22Rv1 (cell line): Measurements from ENCODE around the gene RUVBL1.

ENCODE experiments used
- ZFX ChIP-seq: fragments of 450-650 bp; IDR thresholded peaks from 2 replicates; pipeline ENCODE4 v1.6.1; 2017; ENCODE audit warnings: antibody characterized with exemption, borderline replicate concordance
- TF ChIP-seq, protein P1 (sequence below): fragments of 450-650 bp; IDR thresholded peaks from 2 replicates; pipeline ENCODE4 v1.5.1; 2017; ENCODE audit warnings: mild to moderate bottlenecking

DNA sequence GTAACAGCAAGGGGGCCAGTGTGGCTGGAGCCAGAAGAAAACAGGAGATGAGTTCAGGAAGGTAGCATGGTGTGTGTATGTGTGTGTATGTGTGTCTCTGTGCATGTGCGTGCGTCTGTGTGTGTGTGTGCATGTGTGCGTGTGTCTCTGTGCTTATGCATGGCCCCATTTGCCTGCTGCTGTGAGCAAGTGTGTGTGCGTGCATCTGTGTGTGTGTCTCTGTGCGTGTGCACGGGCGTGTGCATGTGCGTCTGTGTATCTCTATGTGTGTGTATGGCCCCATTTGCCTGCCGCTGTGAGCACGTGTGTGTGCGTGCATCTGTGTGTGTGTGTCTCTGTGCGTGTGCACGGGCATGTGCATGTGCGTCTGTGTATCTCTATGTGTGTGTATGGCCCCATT is 22.6 kb upstream of the RUVBL1 start:
- TF ChIP-seq, protein P1, sequence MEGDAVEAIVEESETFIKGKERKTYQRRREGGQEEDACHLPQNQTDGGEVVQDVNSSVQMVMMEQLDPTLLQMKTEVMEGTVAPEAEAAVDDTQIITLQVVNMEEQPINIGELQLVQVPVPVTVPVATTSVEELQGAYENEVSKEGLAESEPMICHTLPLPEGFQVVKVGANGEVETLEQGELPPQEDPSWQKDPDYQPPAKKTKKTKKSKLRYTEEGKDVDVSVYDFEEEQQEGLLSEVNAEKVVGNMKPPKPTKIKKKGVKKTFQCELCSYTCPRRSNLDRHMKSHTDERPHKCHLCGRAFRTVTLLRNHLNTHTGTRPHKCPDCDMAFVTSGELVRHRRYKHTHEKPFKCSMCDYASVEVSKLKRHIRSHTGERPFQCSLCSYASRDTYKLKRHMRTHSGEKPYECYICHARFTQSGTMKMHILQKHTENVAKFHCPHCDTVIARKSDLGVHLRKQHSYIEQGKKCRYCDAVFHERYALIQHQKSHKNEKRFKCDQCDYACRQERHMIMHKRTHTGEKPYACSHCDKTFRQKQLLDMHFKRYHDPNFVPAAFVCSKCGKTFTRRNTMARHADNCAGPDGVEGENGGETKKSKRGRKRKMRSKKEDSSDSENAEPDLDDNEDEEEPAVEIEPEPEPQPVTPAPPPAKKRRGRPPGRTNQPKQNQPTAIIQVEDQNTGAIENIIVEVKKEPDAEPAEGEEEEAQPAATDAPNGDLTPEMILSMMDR, result no peak
- TF ChIP-seq ZFX, result no peak
